Thyroid gland (tissue), 4 donors: ENCODE data around the gene CLIP4.

Experiments used
- CTCF ChIP-seq, 6 experiments: fragments of 200-600 bp in 3 of 6; fragments of 450-650 bp in 3 of 6; sonication (generic) in 3 of 6; IDR thresholded peaks; one replicate each; pipeline ENCODE4 v1.5.1; 2016 to 2019; ENCODE audit warnings: antibody characterized with exemption in 6 of 6, mild to moderate bottlenecking in 2 of 6, inconsistent platforms in 1 of 6, moderate library complexity in 1 of 6
- POLR2A ChIP-seq, 2 donors: fragments of 450-650 bp; IDR thresholded peaks; one replicate each; pipeline ENCODE4 v1.6.1; 2017; ENCODE audit warnings: antibody characterized with exemption in 2 of 2, mild to moderate bottlenecking in 2 of 2, moderate library complexity in 1 of 2

GRCh38 chr2:29068513-29068912 lies 46.7 kb upstream of the CLIP4 start:
- TF ChIP-seq POLR2A (IDR thresholded peaks at IDR 0.05): no peak
- TF ChIP-seq CTCF (IDR thresholded peaks at IDR 0.05): no peak
